Neural progenitor cell (in vitro differentiated cells): ENCODE data around the gene GABRB1.

Source experiments
- EZH2phosphoT487 ChIP-seq: fragments of 200-600 bp; sonication (generic); IDR thresholded peaks from 2 replicates; pipeline ENCODE4 v1.6.1; 2017; ENCODE audit warnings: antibody characterized with exemption
- TF ChIP-seq, protein P1 (sequence below): fragments of 200-600 bp; sonication (generic); IDR thresholded peaks from 2 replicates; pipeline ENCODE4 v1.5.1; 2017; ENCODE audit warnings: antibody characterized with exemption, mild to moderate bottlenecking

DNA sequence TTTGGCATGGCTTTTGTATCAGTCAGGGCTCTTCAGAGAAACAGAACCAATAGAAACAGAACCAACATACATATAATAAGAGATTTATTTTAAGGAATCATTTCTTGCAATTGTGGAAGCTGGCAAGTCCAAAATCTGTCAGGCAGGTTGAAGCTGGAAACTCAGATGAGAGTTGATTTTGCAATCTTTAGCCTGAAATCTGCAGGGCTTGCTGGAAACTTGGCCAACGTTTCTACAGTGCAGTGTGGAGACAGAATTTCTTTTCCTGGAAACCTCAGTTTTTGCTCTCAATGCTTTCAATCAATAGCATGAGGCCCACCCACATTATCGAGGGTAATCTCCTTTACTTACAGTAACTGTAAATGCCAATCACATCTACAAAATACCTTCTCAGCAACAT, 386.8 kb downstream of the GABRB1 start:
- TF ChIP-seq, protein P1, sequence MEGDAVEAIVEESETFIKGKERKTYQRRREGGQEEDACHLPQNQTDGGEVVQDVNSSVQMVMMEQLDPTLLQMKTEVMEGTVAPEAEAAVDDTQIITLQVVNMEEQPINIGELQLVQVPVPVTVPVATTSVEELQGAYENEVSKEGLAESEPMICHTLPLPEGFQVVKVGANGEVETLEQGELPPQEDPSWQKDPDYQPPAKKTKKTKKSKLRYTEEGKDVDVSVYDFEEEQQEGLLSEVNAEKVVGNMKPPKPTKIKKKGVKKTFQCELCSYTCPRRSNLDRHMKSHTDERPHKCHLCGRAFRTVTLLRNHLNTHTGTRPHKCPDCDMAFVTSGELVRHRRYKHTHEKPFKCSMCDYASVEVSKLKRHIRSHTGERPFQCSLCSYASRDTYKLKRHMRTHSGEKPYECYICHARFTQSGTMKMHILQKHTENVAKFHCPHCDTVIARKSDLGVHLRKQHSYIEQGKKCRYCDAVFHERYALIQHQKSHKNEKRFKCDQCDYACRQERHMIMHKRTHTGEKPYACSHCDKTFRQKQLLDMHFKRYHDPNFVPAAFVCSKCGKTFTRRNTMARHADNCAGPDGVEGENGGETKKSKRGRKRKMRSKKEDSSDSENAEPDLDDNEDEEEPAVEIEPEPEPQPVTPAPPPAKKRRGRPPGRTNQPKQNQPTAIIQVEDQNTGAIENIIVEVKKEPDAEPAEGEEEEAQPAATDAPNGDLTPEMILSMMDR, result no peak
- TF ChIP-seq EZH2phosphoT487, result no peak
